HG03095 (cell line): ENCODE measurements around the gene SMAD4.
"Not testable (repeated sequence)": the region's sequence is repeated elsewhere in the genome, so short reads cannot be mapped to it uniquely, and the experiment has no call there.

Experiments
- ATAC-seq: cut with Tn5 transposase; IDR thresholded peaks from one replicate; pipeline ENCODE4 v1.9.1; 2021; ENCODE audit warnings: moderate library complexity; ENCODE audit not compliant: unreplicated experiment

SMAD4 gene

DNA sequence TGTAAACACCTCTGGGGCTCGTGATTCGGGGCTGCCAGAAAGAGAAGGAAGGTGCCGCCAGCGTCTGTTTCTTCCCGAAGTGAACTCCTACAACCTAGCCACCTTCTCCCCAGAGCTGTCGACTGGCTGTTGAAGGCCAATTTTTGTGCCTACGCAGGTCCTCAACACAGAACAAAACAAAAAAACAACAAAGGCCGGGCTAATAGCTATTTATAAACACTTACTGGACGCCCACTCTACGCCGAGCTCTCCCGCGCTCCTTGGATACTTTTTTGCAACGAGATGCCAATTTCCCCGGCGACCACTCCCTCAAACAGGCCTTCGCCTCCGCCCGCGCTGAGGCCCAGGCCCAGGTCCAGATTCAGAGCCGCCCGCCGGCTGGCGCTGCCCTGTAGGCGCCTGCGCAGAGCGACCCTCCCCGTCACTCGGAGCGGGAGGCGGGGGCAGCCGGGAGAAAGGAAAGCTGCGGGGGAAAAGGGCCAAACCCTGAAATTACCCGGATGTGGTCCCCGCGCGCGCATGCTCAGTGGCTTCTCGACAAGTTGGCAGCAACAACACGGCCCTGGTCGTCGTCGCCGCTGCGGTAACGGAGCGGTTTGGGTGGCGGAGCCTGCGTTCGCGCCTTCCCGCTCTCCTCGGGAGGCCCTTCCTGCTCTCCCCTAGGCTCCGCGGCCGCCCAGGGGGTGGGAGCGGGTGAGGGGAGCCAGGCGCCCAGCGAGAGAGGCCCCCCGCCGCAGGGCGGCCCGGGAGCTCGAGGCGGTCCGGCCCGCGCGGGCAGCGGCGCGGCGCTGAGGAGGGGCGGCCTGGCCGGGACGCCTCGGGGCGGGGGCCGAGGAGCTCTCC, at the start of gene SMAD4:
SMAD4 (plus strand) TSS at position 520 of the 843 bp plus-strand sequence. CDS start 16,834 bp downstream, outside the sequence.
- peak; percentile 71 for ATAC-seq

GRCh38 chr18:50981381-50981780, 48.6 kb upstream of the SMAD4 start:
- ATAC-seq: no peak

DNA sequence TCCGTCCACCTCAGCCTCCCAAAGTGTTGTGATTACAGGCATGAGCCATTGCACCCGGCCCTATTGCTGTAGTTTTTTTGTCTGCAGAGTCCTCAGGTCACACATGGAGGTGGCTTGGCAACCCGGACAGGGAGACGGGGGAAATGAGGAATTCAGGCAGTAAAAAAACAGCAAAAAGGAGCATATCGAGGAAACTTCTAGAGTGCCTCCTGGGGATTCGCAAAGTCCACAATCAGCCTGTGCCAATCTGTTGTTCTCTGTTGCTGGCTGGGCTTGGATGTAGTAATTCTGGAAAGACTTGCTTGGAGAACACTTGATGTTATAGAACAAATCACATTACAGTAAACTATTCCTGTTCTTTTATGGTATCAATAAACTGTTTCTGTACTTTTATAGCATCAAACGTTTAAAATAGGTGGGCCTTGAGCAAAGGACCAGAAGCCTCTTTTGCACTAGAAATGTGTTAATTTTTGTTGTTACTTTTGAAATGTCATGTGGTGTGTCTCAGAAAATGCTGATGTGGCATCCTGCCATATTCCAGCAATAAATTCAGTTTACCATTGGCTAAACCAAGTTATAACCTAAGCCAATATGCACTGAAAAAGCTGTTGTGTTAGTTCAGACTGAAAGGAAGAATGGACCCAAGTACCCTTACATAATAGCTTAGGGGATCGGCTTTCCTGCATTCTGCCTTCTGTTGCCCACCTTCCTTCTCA, 47.8 kb upstream of the SMAD4 start:
- no peak for ATAC-seq

GRCh38 chr18:50982802-50983179, 47.2 kb upstream of the SMAD4 start:
- ATAC-seq: no peak

DNA sequence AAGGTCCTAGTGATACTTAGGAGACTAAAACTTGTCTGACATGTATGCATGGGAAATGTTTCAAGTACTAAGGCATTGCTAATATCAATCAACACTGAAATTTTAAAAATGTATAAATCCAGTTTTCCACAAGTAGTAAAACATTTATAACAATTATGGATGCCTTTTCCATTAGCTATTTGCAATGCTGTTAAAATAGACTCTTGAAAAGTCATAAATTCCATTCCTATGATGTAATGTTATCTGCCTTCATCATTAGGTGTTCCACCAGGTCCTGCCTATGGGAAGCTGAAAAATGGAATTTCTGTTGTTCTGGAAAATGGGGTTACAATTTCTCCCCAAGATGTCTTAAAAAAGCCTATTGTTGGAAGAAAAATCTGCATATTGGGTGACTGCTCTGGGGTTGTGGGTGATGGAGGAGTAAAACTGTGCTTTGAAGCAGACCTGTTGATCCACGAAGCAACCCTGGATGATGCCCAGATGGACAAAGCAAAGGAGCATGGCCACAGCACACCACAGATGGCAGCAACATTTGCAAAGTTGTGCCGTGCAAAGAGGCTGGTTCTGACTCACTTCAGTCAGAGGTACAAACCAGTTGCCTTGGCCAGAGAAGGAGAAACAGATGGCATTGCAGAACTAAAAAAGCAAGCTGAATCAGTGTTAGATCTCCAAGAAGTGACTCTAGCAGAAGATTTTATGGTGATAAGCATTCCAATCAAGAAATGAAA, 43.5 kb upstream of the SMAD4 start:
- no peak for ATAC-seq

GRCh38 chr18:50987261-50987660, 42.8 kb upstream of the SMAD4 start:
- ATAC-seq: no peak

- ATAC-seq: no peak
Observed at GRCh38 chr18:50989711-50990110, 40.3 kb upstream of the SMAD4 start.

GRCh38 chr18:50992351-50992762, 37.7 kb upstream of the SMAD4 start:
- ATAC-seq: no peak

DNA sequence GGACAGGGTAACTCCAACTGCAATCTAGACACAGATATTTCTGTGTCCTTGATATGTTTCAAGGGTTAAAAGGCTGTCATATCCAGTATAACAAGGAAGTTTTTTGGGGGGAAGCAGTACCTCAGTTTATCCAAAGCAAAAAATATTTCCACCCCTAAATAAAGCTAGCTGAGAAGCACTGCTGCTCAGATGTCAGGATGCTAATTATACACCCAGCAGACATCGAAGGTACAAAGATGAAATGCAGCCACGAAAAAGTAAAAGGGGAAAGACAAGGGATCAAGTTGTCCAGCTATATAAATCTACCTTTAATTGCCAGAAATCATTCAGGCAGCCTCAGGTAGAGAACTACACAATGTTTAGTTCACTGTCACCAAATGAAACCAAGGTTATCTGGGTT, 36.0 kb upstream of the SMAD4 start:
- ATAC-seq: no peak

- not testable (repeated sequence) for ATAC-seq
Observed at GRCh38 chr18:51003174-51003573, 26.8 kb upstream of the SMAD4 start.

- no peak for ATAC-seq
Observed at GRCh38 chr18:51006061-51006818, 23.8 kb upstream of the SMAD4 start.

GRCh38 chr18:51006948-51007789, 22.8 kb upstream of the SMAD4 start:
- no peak for ATAC-seq

DNA sequence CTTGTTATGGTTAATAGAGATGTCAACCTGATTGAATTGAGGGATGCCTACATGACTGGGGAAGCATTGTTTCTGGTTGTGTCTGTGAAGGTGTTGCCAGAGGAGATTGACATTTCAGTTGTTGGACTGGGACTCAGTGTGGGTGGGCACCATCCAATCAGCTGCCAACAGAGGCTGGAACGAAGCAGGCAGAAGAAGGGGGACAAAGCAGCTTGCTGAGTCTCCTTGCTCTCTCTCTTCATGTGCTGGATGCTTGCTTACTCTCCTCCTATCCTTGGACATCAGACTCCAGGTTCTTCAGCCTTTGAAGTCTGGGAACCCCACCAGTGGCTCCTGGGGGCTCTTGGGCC, 22.2 kb upstream of the SMAD4 start:
- ATAC-seq: no peak

- ATAC-seq: no peak
Observed at GRCh38 chr18:51009072-51009471, 20.9 kb upstream of the SMAD4 start.

- no peak for ATAC-seq
Observed at GRCh38 chr18:51010218-51010617, 19.8 kb upstream of the SMAD4 start.

DNA sequence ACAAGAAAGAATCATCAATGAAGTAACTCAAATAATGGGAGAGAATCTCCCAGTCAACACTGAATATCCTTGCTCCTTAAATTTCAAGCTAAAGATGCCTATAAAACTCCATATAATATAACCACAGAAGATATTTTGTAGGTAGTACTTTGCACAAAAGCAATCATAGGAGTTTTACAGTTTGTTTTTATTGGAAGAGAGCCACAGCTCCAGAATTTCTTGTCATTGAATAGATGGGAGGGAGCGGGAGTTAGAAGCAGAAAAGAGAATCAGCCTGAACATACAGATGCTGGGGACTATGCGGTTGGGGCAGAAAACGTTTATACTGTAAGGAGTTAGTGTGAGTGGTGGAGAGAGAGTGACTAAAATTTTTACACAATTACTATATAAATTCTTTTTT, 18.3 kb upstream of the SMAD4 start:
- ATAC-seq: no peak

DNA sequence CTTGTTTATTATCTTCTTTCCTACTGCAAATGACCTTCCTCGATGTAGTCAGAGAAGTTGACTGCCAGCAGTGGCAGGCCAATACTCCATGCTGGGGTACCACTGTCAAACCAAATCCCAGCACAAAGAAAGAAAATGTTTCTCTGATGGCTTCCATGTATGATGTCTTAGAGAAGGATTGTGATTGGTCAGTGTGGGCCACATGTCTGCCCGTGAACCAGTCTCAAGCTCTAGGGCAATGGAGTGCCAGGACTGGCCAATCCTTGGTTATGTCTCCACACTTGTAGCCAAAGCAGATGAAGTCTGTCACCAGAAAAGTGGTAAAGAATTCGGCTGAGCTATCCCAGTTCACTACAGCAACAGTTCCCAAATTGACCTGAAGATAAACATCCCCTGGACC, 17.6 kb upstream of the SMAD4 start:
- ATAC-seq: no peak

DNA sequence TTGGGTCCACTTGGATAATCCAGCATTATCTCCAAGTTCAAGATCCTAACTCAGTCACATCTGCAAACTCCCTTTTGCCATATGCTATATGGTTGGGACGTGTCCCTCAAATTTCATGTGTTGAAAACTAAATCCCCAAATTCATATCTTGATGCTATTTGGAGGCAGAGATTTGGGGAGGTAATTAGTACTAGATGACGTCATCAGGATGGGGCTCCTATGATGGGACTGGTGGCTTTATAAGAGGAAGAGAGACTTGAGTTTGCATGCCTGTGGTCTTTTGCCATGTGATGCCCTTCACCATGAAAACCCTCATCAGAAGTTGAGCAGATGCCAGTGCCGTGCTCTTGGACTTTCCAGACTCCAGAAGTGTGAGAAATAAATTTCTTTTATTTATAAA, 16.8 kb upstream of the SMAD4 start:
- ATAC-seq: no peak

DNA sequence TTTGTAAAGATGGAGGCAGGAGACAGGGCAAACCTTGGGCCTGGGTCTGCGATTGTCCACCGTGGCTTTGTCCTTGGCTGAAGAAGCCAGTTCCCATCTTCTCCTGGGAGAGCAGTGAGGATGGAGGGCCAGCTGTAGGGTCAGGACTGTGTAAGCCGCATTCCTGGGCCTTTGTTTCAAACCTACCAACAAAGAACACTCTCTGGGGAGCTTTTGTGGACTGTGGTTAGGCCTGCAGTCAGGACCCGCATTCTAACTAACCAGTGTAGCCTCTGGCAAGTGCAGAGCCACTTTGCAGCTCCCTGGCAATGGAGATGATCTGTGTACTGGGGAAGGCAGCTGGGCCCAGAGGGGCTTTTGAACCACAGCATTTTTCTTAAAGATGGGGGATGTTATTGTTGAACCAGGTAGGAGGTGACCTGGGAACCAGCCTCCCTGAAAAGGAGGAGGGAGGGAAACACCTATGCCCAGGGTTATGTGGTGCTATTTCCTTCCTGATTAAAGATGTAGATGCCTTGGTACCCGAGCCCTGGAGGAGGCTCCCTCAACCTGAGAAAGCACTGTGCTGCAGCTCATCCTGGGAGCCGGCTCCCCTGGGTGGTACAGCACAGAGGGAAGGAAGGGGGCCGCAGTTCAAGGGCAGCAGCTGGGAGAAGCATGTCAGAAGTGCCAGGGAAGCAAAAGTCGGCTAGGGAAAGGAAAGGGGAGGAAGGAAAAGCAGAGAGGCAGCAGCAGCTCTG, 12.7 kb upstream of the SMAD4 start:
- ATAC-seq: no peak
